T-helper 1 cell treated with Interleukin-12 subunit alpha and Interleukin-12 subunit beta and Interleukin-4 antibody, amounts not matched to agents 30 ng/mL and 1 ng/mL, for 36 hours (primary cell): Measurements from ENCODE around the gene BTF3. TPM values are rescaled to one million over a fixed set of nuclear protein-coding genes. Genes with fewer than 3 reads are reported as not detected.
"Not testable (repeated sequence)": the region's sequence is repeated elsewhere in the genome, so short reads cannot be mapped to it uniquely, and the experiment has no call there.

Experiments
- intact Hi-C: fragments of 100-400 bp; cut with micrococcal nuclease; formaldehyde crosslinking; loops from one replicate; pipeline ENCODE4 v1.15.1; 2024
- total RNA-seq: library from RNA; stranded (reverse); gene quantifications from 2 replicates; pipeline ENCODE4 v1.2.3, GENCODE V29; 2022

The BTF3 gene
- total RNA-seq, 1 donor from 2014 or later = 708 TPM

DNA sequence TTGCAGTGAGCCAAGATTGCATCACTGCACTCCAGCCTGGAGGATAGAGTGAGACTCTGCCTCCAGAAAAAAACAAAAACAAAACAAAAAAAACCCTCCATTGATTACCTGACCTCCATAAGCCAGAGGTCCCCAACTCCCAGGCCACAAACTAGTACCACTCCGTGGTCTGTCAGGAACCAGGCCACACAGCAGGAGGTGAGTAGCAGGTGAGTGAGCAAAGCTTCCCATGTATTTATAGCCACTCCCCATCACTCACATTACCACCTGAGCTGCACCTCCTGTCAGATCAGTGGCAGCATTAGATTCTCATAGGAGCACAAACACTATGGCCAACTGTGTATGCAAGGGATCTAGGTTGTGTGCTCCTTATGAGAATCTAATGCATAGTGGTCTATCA lies 13.7 kb upstream of the BTF3 start:
- intact Hi-C loops = no loop called here

DNA sequence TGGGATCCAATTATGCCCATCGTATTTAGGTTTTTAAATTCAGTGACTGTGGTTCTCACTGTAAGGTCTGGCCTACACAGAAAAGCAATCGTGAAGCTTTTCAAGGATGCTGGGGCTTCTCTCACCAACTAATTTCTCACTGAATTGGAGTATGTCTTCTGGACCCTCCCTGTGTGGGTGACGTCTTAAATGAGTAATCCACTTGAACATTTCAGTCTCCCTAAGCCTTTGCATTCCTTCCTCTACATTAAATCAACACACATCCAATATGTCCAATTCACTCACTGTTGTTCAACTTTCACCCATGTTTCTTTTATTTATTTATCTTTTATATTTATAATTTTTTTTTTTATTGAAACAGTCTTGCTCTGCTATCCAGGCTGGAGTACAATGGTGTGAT lies 12.5 kb upstream of the BTF3 start:
- intact Hi-C loops = no loop called here

DNA sequence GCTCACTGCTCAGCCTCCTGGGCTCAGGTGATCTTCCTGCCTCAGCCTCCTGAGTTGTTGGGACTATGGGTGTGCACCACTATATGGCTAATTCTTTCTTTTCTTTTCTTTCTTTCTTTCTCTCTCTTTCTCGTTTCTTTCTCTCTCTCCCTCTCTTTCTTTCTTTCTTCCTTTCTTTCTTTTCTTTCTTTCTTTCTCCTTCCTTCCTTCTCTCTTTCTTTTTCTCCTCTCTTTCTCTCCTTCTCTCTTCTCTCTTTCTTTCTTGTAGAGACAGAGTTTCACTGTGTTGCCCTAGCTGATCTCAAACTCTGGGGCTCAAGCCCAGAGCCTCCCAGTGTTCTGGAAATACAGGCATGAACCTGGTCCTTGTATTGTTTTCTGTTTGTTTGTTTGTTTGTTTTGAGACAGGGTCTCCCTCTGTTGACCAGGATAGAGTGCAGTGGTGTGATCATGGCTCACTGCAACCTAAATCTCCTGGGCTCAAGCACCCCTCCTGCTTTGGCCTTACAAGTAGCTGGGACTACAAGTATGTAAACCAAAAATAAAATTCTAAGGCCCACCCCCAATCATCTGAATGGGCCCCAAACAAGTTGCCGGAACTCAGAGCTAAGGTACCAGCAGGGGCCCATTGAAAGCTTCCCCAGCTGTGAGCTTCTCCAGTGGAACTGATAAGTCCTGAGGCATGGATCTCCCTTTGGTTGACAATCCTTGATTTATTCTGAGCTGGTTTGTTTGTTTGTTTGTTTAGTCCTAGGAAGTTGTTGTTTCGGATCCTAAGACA lies 11.9 kb upstream of the BTF3 start:
- intact Hi-C loops = no loop called here

DNA sequence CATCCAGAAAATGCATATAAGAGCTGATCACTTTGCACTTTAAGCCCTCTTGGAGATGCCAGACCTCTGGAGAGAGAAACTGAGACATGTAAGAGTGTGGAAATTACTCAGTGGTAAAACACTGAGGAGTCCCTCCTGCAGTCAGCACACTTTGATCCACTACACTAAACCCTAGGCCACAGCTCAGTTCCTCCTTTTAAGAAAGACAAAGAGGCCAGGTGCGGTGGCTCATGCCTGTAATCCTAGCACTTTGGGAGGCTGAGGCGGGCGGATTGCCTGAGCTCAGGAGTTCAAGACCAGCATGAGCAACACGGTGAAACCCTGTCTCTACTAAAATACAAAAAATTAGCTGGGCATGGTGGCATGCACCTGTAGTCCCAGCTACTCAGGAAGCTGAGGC lies 11.0 kb upstream of the BTF3 start:
- intact Hi-C loops = not testable (repeated sequence)

DNA sequence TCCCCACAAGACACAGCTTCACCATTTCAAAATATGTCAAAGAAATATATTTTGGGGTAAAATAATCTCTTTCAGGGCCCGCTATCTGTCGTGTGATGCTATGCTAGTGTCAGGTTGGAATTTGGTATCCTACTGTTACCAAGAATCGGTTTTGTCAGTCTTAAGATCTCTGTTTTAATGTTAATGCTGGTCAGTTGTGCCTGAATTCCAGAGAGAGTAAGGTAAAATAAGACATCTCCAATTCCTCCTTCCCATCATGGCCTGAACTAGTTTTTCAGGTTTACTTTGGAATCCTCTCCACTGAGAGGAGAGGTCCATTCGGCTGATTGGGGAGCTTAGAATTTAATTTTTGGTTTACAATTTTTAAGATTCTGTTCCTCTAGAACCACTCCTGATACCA lies 10.4 kb upstream of the BTF3 start:
- intact Hi-C loops = no loop called here

DNA sequence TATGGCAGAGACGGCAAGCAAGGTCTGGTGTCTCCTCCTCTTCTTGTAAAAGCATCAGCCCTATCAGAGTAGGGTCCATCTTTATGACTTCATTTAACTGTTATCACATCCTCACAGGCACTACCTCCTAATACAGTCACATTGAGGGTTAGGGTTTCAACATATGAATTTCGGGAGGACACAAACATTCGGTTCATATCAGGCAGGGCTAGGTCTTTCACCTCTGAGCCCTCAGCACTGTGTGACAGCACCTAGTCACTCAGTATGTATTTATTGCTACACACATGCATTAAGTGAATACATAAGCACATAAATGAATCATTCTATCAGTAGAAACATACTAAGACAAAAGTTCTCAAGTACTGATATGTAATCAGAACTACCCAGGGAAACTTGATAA lies 9.4 kb upstream of the BTF3 start:
- intact Hi-C loops = no loop called here

DNA sequence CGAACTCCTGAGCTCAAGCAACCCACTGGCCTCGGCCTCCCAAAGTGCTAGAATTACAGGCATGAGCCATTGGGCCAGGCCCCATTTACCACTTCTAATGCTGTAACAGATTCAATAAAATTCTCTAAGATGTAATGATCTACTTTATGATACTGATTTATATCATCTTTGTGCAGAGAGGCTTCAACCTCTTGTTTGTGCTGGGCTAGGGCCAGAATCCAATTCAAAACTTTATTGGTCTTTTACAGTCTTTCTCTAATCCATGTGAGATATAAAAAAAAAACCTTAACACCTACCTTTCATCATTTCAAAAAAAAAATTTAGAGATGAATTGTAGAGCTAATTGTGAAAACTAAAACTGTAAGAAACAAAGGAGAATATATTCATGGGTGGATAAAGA lies 8.2 kb upstream of the BTF3 start:
- intact Hi-C loops = loop anchor here (10.0 kb wide), 1 partner anchor 1155 kb away; the partner anchor contains the start of gene ENC1

DNA sequence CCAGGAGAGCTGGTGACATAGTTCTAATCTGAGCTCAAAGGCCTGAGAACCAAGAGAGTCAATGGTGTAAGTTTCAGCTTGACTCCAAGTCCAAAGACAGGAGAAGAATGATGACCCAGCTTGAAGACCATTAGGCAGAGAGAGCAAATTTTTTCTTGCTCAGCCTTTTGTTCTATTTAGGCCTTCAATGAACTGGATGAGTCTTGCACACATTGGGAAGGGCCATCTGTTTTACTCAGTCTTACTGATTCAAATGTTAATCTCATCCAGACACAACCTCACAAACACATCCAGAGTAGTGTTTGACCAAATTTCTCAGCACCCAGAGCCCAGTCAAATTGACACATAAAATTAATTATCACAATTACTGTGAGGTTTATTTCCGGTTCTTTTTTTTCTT lies 7.1 kb upstream of the BTF3 start:
- intact Hi-C loops = loop anchor here (10.0 kb wide), 1 partner anchor 1154 kb away; the partner anchor contains the start of gene ENC1

DNA sequence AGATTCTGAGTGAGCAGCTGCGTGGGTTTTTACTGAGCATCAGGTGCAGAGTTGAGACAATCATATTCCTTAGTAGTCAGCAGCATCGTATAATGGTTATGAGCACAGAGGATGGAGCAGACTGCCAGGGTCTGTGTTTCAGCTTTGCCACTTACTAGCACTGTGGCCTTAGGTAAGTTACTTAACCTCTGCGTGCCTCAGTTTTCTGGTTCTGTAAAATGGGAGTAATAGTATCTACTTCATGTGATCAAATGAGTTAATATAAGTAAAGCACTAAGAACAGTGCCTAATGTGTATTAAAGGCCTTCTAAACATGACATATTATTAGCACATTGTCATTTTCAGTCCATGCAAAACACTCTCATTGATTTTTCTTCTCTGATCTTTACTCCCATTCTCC lies 4.8 kb upstream of the BTF3 start:
- intact Hi-C loops = loop anchor here (10.0 kb wide), 1 partner anchor 1151 kb away; the partner anchor contains the start of gene ENC1

DNA sequence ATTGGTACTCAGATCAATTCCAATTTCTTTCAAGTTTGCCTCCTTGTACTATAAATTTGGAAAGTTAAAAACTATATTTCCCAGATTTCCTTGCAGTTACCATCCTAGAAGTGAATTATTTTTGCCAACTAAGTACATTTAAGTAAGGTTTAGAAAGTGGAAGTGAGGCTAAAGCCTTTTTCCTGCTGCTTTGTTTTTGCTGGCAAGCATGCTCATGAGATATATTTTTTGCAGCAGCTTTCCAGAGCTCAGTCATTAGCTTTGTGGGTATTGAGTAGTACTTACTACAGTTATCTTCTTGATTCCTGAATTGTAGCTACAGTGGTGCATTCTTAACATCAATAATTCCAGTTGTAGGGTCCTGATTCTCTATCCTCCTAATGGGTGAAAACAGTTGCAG lies 3.5 kb upstream of the BTF3 start:
- intact Hi-C loops = loop anchor here (5.0 to 10.0 kb wide), 7 partner anchors 332 to 1892 kb away; partner anchors contain the start of genes ENC1, GCNT4, MRPS27 and PTCD2

DNA sequence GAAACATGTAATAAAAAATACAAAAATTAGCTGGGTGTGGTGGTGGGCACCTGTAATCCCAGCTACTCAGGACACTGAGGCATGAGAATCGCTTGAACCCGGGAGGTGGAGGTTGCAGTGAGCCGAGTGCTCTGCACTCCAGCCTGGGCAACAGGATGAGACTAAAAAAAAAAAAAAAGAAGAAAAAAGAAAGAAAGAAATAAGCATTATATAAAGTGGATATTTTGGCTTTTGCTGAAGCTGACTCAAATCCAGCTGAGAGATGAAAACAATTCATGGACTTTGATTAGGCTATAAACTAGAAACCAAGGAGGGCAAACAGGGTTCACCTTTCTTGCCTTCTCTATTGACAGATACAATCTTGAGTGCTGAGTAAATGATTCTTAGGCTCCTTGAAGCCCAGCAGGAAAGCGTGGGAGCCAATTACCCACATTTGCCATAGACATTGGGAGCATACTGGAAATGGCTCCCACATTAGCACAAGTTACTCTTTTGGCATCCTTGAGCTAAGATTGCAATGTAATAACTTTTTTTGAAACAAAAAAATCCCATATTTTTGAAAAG lies 2.4 kb upstream of the BTF3 start:
- intact Hi-C loops = loop anchor here (5.0 to 10.0 kb wide), 7 partner anchors 334 to 1894 kb away; partner anchors contain the start of genes ENC1, GCNT4, MRPS27 and PTCD2

DNA sequence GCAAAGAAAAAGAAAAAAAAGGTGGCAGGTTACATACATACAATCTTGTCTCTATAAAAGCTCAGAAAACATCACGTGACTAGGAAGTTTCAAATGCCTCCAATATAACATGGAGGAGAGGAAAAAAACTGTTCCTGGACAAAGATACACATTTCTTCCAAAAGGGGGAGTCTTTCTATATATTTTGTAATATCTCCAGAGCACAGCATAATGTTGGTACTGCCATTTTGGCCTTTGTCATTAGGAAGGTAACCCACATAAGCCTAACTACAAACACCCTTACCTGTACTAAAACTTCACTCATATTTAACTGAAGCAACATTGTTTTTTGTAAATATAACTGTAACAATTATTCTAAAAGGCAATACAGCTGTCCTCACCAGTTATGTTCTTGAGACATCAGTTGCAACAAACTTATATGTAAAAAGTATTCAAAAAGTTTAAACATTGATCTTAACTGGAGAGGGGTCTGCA lies 1.2 kb upstream of the BTF3 start:
- intact Hi-C loops = loop anchor here (5.0 to 10.0 kb wide), 7 partner anchors 335 to 1895 kb away; partner anchors contain the start of genes ENC1, GCNT4, MRPS27 and PTCD2

DNA sequence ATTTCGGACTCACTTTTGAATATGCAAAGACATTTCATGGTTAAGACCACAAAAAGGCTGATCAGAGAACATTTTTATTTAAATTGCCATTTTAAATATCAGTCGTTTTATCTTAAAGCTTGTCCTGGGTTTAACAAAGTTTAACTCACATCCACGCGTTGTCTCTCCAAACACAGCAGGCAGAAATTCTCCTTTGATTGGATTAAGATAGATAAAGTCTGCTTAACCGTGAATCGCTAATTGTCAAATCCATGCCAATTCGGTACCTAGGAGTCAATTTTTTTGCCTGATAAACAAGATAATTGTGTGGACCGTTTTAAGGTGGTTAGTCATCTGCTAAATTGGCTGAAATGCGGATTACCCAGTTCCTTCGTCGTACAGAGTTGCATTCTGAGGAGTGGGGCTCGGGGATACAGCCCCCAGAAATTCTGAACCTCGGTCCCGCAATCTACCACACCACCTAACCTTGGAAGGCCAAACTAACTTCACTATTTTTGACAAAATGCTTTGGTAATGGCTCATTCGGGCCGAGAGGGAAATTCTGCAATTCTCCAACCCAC lies 665 bp upstream of the BTF3 start:
- intact Hi-C loops = loop anchor here (1.0 to 10.0 kb wide), 16 partner anchors 22 to 1895 kb away; partner anchors contain the start of genes ANKRA2, ENC1, GCNT4 and GFM2

DNA sequence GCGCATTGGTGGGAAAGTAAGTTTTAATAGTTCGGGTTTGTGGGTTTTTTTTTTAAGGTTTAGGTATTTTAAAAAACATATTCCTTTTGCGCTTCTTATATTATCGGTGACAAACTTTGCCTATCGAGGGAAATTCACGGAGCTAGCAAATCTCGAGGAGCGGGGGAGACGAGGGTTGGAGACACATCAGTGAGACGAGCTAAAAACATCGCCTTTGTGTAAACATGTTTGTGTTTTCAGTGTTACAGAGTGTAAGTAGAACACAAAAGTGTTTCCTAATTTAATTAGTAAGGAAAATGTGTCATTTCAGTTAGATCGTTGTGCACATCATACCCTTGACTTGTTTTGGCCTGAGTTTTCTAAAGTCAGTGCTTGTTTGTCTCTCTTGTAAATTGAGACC lies 945 bp downstream of the BTF3 start:
- intact Hi-C loops = loop anchor here (2.0 to 10.0 kb wide), 9 partner anchors 38 to 1897 kb away; partner anchors contain the start of genes ENC1, GCNT4, GFM2 and MRPS27

DNA sequence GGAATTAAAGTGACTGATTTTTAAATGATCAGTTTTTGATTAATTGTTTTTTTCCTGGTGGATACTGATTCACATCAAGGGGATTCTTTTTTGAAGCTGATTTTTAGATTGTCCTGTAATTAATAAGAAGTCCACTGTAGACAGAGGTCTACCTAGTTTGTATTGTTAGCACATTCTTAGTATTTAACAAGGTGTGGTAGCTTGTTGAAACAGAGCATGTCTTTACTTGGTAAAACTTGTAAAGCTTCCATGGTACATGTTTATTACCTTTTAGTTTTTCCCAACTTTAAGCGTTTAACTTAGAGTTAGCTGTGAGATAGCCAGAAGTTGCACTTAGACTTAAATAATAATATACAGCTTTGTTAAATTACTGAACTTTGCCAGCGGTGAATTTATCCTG lies 1.5 kb downstream of the BTF3 start:
- intact Hi-C loops = loop anchor here (2.0 to 10.0 kb wide), 9 partner anchors 37 to 1897 kb away; partner anchors contain the start of genes ENC1, GCNT4, GFM2 and MRPS27

DNA sequence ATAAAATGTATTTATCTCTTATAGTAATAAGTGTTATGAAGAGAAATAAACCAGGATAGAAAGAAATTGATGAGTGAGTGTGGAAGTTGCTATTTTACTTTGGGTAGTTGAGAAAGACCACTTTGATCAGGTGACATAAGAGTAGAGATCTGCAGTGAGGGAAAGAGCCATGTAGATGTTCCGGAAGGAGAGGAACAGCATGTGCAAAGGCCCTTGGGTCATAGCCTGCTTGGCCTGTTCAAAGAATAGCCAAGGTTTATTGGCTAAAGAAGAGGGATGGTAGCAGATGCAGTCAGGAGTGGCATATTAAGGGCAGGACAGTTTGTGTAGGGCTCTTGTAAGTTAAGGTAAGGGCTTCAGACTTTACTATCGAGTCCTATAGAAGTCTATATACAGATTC lies 3.2 kb downstream of the BTF3 start:
- intact Hi-C loops = no loop called here

DNA sequence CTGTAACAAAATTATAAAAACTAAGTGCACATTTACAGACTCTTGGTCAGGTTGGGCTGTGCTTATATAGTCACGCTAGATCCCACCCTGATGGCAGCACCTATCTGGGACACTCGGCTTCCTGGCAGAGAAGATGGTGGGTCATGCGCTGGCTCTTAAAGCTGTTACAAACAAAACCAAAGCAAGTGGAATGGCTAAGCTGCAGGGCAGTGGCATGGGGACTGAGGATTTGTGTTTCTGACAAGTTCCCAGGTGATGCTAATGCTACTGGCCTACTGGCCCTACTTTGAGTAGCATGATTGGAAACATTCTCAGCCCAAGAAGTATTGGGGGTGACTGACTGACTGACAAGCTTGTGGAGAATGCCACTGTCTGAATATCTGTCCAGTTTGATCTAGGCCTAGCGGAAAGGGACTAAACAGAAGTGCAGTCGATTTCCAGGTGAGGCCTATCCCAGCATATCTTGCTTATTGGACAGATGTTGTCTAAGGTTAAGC lies 8.3 kb downstream of the BTF3 start:
- intact Hi-C loops = no loop called here

DNA sequence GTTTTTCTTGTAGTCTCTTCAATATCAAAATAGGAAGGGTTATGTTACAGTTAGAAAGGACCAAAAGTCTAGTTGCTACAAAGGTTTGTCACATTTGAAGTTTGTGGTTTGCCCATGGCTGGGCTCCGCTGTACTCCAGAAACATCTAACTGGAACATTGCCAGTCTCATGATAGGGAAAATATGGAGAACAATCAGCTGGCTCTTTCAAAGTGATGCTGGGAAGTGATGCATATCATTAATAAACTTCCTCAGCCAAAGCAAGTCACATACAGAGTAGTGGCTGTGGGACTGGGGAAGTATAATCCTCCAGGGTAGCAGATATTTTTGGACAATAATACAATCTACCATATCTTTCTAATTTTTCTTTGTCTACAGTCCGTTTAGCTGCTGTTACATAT lies 8.8 kb downstream of the BTF3 start:
- intact Hi-C loops = no loop called here

DNA sequence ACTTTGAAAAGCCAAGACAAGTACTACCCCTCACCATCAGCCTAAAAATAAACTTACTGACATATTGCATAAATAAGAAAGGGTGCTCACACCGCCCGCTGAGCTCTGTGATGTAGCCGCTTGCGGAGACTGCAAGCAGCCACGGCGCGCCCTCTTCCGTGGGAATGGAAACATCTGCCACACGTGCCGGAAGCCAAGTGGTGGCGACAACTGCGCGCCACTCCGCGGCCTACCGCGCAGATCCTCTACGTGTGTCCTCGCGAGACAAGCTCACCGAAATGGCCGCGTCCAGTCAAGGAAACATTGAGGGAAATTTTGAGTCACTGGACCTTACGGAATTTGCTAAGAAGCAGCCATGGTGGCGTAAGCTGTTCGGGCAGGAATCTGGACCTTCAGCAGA lies 10.3 kb downstream of the BTF3 start:
- intact Hi-C loops = not testable (repeated sequence)

DNA sequence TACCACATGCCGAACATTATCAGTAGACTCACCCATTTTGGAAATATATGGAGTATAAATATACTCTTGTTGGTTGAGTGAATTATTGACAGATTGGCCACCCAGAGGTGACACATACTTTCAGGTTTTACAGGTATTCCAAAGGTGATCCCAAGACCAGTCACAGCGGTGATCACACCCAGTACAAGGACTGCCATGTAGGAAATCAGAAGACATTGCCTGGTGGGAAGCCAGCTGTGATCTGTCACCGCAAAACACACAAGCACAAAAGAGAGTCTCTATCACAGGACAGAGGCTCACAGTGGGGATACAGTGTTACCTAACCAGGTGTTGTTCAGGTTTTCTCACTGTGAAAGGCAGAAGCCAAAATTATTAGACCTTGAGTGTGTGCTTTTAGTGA lies 15.8 kb downstream of the BTF3 start:
- intact Hi-C loops = no loop called here

DNA sequence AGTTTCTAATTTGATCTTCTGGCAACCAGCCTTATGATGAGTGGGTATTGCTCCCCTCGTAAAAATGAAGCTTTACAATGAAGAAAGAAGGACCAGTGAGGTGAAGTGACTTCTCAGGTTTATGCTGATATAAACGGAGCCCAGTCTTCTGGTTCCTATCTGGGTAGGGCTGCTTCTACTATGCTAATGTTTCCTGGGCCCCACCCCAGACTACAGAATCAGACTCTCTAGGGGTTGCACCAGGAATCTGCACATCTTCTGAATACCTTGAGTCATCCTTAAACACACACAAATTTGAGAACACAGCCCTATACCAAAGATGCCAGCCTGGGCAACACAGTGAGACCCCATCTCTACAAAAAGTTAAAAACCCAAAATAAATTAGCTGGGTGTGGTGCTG lies 16.2 kb downstream of the BTF3 start:
- intact Hi-C loops = no loop called here

DNA sequence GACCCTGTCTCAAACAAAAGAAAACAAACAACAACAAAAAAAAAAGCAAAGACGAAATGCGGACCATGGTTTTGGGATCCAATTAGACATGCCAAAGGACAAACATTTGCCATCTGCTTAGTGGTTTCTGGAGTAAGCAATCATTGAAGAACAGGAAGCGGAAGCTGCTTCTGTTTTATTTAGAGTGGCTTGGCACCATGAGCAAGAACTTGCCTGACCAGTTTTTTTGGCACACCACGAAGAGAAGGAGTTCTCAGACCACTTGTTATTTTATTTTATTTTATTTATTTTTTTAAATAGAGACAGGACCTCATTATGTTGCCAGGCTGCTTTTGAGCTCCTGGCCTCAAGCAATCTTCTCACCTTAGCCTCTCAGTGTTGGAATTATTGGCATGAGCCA lies 17.0 kb downstream of the BTF3 start:
- intact Hi-C loops = no loop called here
